Prostate gland (tissue), 1 donor: ENCODE data around the gene HELB.

Experiments
- POLR2A ChIP-seq: fragments of 450-650 bp; IDR thresholded peaks from one replicate; pipeline ENCODE4 v1.6.1; 2016; ENCODE audit warnings: antibody characterized with exemption, mild to moderate bottlenecking
- POLR2AphosphoS5 ChIP-seq: sonication (generic); formaldehyde crosslinking; IDR thresholded peaks from one replicate; pipeline ENCODE4 v1.6.1; 2017; ENCODE audit warnings: antibody characterized with exemption

DNA sequence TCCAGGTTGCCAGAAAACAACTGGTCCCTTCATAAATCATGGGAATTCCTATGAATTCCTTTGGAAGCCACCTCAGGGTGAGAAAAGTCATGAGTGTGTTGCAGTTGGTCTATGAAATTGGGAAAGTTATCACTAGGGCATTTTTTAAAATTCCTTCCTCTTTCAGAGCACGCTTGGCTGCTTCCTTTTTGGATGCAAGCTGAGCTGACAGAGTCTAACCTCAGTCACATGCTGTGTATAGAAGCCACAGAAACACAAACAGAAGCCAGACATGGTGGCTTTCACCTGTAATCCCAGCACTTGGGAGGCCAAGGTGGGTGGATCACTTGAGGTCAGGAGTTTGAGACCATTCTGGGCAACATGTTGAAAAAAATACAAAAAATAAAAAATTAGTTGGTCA lies 21.7 kb upstream of the HELB start:
- TF ChIP-seq POLR2AphosphoS5: no peak
- TF ChIP-seq POLR2A: no peak
